ENCODE results near the gene PCID2.

GRCh38 chr13:113176280-113176679 lies 32.2 kb downstream of the PCID2 start:
- TF ChIP-seq CTCF (IDR thresholded peaks at IDR 0.05) (no peak), POLR2AphosphoS5 (IDR thresholded peaks at IDR 0.05) (no peak), POLR2A (IDR thresholded peaks at IDR 0.05) (no peak)
